ENCODE measurements around the gene AKAP7.

GRCh38 chr6:131135244-131136020 is at the start of gene AKAP7:
- TF ChIP-seq CTCF (IDR thresholded peaks at IDR 0.05) = no peak
- TF ChIP-seq EP300 (IDR thresholded peaks at IDR 0.05) = no peak
- TF ChIP-seq POLR2A (IDR thresholded peaks at IDR 0.05) = no peak
- TF ChIP-seq POLR2AphosphoS5 (IDR thresholded peaks at IDR 0.05) = peak in 1 of 3 donors; percentile 47

Measured in suprapubic skin (tissue), 4 donors.